Vagina (tissue), 2 donors: ENCODE results near the gene CRADD. TPM values are rescaled to one million over a fixed set of nuclear protein-coding genes. Genes with fewer than 3 reads are reported as not detected.
A peak's percentile ranks its signal among the peaks of the same experiment; 100 is the strongest.

Experiments used
- DNase-seq, 2 donors: peaks; one replicate each; pipeline ENCODE4 v3.0.0-alpha.2; 2017; ENCODE audit errors: extremely low spot score in 2 of 2
- H3K27ac ChIP-seq: fragments of 200-600 bp; sonication (generic); one replicate; pipeline ENCODE4 v1.5.1; 2019
- H3K27me3 ChIP-seq: fragments of 200-600 bp; sonication (generic); one replicate; pipeline ENCODE4 v1.5.1; 2019
- H3K36me3 ChIP-seq, 2 donors: fragments of 200-600 bp; sonication (generic); one replicate each; pipeline ENCODE4 v1.5.1; 2017 to 2019
- H3K4me1 ChIP-seq: fragments of 200-600 bp; sonication (generic); one replicate; pipeline ENCODE4 v1.5.1; 2019
- H3K4me3 ChIP-seq, 2 donors: fragments of 200-600 bp; sonication (generic); 1 replicate in 1 of 2; 2 replicates in 1 of 2; pipeline ENCODE4 v1.5.1; 2016 to 2019
- H3K9me3 ChIP-seq: fragments of 200-600 bp; sonication (generic); one replicate; pipeline ENCODE4 v1.5.1; 2019
- POLR2A ChIP-seq, 2 donors: fragments of 450-650 bp; IDR thresholded peaks; one replicate each; pipeline ENCODE4 v1.6.1; 2017; ENCODE audit warnings: antibody characterized with exemption in 2 of 2, mild to moderate bottlenecking in 2 of 2, moderate library complexity in 2 of 2
- POLR2AphosphoS5 ChIP-seq, 2 donors: sonication (generic); formaldehyde crosslinking; IDR thresholded peaks; one replicate each; pipeline ENCODE4 v1.9.0; 2017; ENCODE audit warnings: antibody characterized with exemption in 2 of 2, mild to moderate bottlenecking in 2 of 2, low read depth in 1 of 2; ENCODE audit not compliant: insufficient read depth in 1 of 2
- intact Hi-C: fragments of 100-400 bp; cut with DNase I; formaldehyde crosslinking; loops from one replicate; pipeline ENCODE4 v1.15.1; 2023
- total RNA-seq: library from RNA; depleted of rRNA; stranded (reverse); fragments of >200 nt; gene quantifications from one replicate; pipeline ENCODE4 v1.2.3, GENCODE V29; 2016
- TF ChIP-seq, protein P1 (sequence below), 3 experiments: fragments of 450-650 bp in 2 of 3; fragments of 200-600 bp in 1 of 3; sonication (generic) in 1 of 3; IDR thresholded peaks; one replicate each; pipeline ENCODE4 v1.5.1; 2017 to 2019; ENCODE audit warnings: antibody characterized with exemption in 3 of 3, mild to moderate bottlenecking in 2 of 3, moderate library complexity in 2 of 3

CRADD gene
- total RNA-seq, 1 donor from 2014 or later, result 40.8 TPM

GRCh38 chr12:93841671-93842070 is 164.5 kb downstream of the CRADD start:
- DNase-seq, result peak in 1 of 2 donors; percentile 60
- Histone ChIP-seq H3K4me3 (no peak overlapping the region), H3K4me1 (no peaks in the 10 kb centered on the region), H3K9me3 (no peaks in the 10 kb centered on the region), H3K36me3 (no peaks in the 10 kb centered on the region), H3K27ac (no peak overlapping the region), H3K27me3 (no peaks in the 10 kb centered on the region)
- intact Hi-C loops, result no loop called here
- no peak for TF ChIP-seq POLR2A (IDR thresholded peaks at IDR 0.05)

GRCh38 chr12:93844164-93844784 is 167.1 kb downstream of the CRADD start:
- Histone ChIP-seq H3K36me3 (no peaks in the 10 kb centered on the region), H3K4me1 (no peaks in the 10 kb centered on the region), H3K9me3 (no peaks in the 10 kb centered on the region), H3K27me3 (no peaks in the 10 kb centered on the region), H3K4me3 (no peak overlapping the region), H3K27ac (no peak overlapping the region)
- intact Hi-C loops, result no loop called here
- DNase-seq, result peak in 1 of 2 donors; percentile 32
- no peak for TF ChIP-seq POLR2AphosphoS5 (IDR thresholded peaks at IDR 0.05; ENCODE audit: insufficient read depth in 1 of 2, low read depth in 1 of 2)
- no peak for TF ChIP-seq POLR2A (IDR thresholded peaks at IDR 0.05)
- TF ChIP-seq, protein P1, sequence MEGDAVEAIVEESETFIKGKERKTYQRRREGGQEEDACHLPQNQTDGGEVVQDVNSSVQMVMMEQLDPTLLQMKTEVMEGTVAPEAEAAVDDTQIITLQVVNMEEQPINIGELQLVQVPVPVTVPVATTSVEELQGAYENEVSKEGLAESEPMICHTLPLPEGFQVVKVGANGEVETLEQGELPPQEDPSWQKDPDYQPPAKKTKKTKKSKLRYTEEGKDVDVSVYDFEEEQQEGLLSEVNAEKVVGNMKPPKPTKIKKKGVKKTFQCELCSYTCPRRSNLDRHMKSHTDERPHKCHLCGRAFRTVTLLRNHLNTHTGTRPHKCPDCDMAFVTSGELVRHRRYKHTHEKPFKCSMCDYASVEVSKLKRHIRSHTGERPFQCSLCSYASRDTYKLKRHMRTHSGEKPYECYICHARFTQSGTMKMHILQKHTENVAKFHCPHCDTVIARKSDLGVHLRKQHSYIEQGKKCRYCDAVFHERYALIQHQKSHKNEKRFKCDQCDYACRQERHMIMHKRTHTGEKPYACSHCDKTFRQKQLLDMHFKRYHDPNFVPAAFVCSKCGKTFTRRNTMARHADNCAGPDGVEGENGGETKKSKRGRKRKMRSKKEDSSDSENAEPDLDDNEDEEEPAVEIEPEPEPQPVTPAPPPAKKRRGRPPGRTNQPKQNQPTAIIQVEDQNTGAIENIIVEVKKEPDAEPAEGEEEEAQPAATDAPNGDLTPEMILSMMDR (IDR thresholded peaks at IDR 0.05), result no peak

DNA sequence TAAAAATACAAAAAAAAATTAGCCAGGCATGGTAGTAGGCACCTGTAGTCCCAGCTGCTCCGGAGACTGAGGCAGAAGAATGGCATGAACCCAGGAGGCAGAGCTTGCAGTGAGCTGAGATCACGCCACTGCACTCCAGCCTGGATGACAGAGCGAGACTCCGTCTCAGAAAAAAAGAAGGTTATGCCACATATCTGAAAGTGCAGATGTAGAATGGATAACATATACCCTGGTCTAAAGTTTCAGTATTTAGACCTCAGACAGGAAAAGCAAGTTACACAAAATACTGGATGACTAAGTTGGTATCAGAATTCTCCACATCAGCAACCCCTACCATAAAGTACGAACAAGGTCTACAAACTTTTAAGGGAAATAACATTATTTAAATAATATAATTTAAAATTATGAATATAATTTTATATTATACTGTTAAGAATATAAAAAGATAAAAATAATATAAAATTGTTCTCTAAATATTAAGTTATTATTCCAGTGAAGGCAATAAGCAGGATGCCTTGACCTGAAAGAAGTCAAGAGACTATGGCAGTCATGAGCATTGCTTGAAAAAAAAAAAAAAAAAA is 169.9 kb downstream of the CRADD start:
- no peak for DNase-seq
- intact Hi-C loops, result no loop called here
- Histone ChIP-seq H3K27ac (no peak overlapping the region), H3K4me1 (no peaks in the 10 kb centered on the region), H3K27me3 (no peaks in the 10 kb centered on the region), H3K36me3 (no peaks in the 10 kb centered on the region), H3K4me3 (no peak overlapping the region), H3K9me3 (no peaks in the 10 kb centered on the region)
- TF ChIP-seq POLR2AphosphoS5 (IDR thresholded peaks at IDR 0.05; ENCODE audit: insufficient read depth in 1 of 2, low read depth in 1 of 2) (no peak), POLR2A (IDR thresholded peaks at IDR 0.05) (no peak)
- TF ChIP-seq, protein P1 (IDR thresholded peaks at IDR 0.05), result no peak

GRCh38 chr12:93847517-93848474 is 170.6 kb downstream of the CRADD start:
- no peak overlapping the region for H3K27ac ChIP-seq
- intact Hi-C loops, result no loop called here
- no peak for TF ChIP-seq POLR2AphosphoS5 (IDR thresholded peaks at IDR 0.05; ENCODE audit: insufficient read depth in 1 of 2, low read depth in 1 of 2)
- TF ChIP-seq, protein P1 (IDR thresholded peaks at IDR 0.05), result no peak
- no peak for TF ChIP-seq POLR2A (IDR thresholded peaks at IDR 0.05)

GRCh38 chr12:93848523-93849101 is 171.4 kb downstream of the CRADD start:
- H3K27me3 ChIP-seq, result no peaks in the 10 kb centered on the region
- DNase-seq, result peak in 1 of 2 donors; percentile 77
- H3K9me3 ChIP-seq, result no peaks in the 10 kb centered on the region
- TF ChIP-seq POLR2AphosphoS5 (IDR thresholded peaks at IDR 0.05; ENCODE audit: insufficient read depth in 1 of 2, low read depth in 1 of 2) (no peak), POLR2A (IDR thresholded peaks at IDR 0.05) (no peak)
- TF ChIP-seq, protein P1 (IDR thresholded peaks at IDR 0.05), result no peak
- intact Hi-C loops, result no loop called here
- no peak overlapping the region for H3K4me3 ChIP-seq
- H3K36me3 ChIP-seq, result no peaks in the 10 kb centered on the region
- H3K27ac ChIP-seq, result no peak overlapping the region
- H3K4me1 ChIP-seq, result no peaks in the 10 kb centered on the region

More at GRCh38 chr12:93847517-93848474, 170.6 kb downstream of the CRADD start:
- Histone ChIP-seq H3K36me3 (no peaks in the 10 kb centered on the region), H3K9me3 (no peaks in the 10 kb centered on the region), H3K27me3 (no peaks in the 10 kb centered on the region), H3K4me1 (no peaks in the 10 kb centered on the region), H3K4me3 (no peak overlapping the region)
- DNase-seq, result peak in 1 of 2 donors; percentile 27
